Measurements from ENCODE around the gene SLBP. TPM values are rescaled to one million over a fixed set of nuclear protein-coding genes. Genes with fewer than 3 reads are reported as not detected.

Gene SLBP
- total RNA-seq, 1 experiment from 2014 or later = 43.5 TPM

DNA sequence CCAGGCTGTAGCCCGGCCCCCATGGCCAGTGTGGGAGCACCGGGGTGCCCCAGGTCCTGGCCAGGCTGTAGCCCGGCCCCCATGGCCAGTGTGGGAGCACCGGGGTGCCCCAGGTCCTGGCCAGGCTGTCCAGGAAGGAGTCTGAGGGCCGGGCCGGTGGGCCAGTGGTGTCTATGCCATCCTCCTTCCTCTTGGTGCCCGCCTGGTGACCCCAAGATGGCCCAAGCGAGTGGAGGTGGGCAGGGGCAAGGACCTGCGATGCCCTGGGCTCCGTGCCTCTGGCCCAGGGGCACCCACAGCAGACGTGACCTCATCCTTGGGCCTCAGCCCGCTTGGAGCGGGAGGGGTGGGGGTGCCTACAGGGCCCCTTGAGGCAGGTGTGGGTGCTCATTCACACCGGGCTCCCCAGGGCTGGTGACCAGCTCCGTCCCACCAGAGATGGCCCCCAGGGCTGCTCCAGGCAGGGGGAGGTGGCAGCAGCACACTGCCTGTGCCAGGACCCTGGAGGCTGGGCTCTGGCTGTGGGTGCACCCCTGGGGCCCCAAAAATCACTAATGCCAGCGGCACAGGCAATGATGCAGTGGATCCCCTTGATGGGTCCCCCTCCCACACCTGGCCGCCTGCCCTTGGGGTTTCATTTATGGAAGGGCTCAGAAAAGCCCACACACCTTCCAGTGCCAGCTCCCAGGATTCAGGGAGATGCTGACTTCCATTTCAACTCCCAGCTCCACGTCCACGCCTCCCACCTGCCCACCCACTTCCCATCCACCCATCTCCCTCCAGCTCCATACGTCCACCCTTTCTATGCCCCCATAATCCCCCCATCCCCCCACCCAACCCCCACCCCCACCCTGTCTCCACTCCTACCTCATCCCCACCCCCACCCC is 45.0 kb upstream of the SLBP start:
- TF ChIP-seq, protein P1, sequence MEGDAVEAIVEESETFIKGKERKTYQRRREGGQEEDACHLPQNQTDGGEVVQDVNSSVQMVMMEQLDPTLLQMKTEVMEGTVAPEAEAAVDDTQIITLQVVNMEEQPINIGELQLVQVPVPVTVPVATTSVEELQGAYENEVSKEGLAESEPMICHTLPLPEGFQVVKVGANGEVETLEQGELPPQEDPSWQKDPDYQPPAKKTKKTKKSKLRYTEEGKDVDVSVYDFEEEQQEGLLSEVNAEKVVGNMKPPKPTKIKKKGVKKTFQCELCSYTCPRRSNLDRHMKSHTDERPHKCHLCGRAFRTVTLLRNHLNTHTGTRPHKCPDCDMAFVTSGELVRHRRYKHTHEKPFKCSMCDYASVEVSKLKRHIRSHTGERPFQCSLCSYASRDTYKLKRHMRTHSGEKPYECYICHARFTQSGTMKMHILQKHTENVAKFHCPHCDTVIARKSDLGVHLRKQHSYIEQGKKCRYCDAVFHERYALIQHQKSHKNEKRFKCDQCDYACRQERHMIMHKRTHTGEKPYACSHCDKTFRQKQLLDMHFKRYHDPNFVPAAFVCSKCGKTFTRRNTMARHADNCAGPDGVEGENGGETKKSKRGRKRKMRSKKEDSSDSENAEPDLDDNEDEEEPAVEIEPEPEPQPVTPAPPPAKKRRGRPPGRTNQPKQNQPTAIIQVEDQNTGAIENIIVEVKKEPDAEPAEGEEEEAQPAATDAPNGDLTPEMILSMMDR (IDR thresholded peaks at IDR 0.05; ENCODE audit: unreplicated experiment) = no peak
- intact Hi-C loops (cut with micrococcal nuclease) = no loop called here
- no peaks in the 10 kb centered on the region for H3K9me3 Mint-ChIP-seq (ENCODE audit: unreplicated experiment)
- ChIA-PET POLR2A (interaction anchor here (1.2 kb wide), 1 partner anchor 56 kb away, joined by 3 read pairs; no protein-coding TSS in a partner anchor), CTCF (interaction anchor here (0.6 to 1.9 kb wide), 6 partner anchors 9 to 258 kb away, joined by 3 to 6 read pairs (median 4); no protein-coding TSS in a partner anchor)
- no peak overlapping the region for H3K4me3 Mint-ChIP-seq (ENCODE audit: unreplicated experiment)
- no TSS peak for BruUV-seq (replicated peaks)
- H3K27ac Mint-ChIP-seq (ENCODE audit: low read depth, unreplicated experiment) = no peak overlapping the region
- H3K36me3 Mint-ChIP-seq (ENCODE audit: insufficient read depth, unreplicated experiment) = no peaks in the 10 kb centered on the region
- no peak for DNase-seq (ENCODE audit: unreplicated experiment)
- H3K4me1 Mint-ChIP-seq (ENCODE audit: insufficient read depth, unreplicated experiment) = peaks cover 6% of the 10 kb centered on the region
- H3K27me3 Mint-ChIP-seq (ENCODE audit: insufficient read depth, unreplicated experiment) = no peaks in the 10 kb centered on the region

DNA sequence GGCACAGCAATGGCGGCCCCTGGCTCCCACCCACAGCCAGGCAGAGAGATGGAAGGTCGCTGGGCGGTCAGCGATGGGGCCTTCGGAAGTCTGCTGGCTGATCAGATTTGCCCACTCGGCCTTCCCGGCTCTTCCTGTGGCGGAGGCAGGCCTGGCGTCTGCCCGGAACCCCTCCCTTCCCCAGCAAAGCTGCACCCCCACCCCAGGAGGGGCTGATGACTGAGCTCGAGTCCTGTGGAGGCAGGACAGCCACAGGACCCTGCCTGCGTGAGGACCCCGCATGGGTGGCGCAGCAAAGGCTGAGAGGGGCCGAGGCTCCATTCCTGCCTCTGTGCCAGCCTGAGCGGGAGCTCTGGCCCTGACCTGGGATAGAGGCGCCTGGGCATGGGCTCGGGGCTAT is 44.0 kb upstream of the SLBP start:
- Mint-ChIP-seq H3K9me3 (ENCODE audit: unreplicated experiment) (no peaks in the 10 kb centered on the region), H3K27me3 (ENCODE audit: insufficient read depth, unreplicated experiment) (no peaks in the 10 kb centered on the region), H3K36me3 (ENCODE audit: insufficient read depth, unreplicated experiment) (no peaks in the 10 kb centered on the region), H3K4me3 (ENCODE audit: unreplicated experiment) (no peak overlapping the region), H3K4me1 (ENCODE audit: insufficient read depth, unreplicated experiment) (peaks cover 6% of the 10 kb centered on the region), H3K27ac (ENCODE audit: low read depth, unreplicated experiment) (no peak overlapping the region)
- no TSS peak for BruUV-seq (replicated peaks)
- intact Hi-C loops (cut with micrococcal nuclease) = no loop called here
- TF ChIP-seq, protein P1 (IDR thresholded peaks at IDR 0.05; ENCODE audit: unreplicated experiment) = no peak
- no peak for DNase-seq (ENCODE audit: unreplicated experiment)
- CTCF ChIA-PET = interaction anchor here (0.9 kb wide), 1 partner anchor 29 kb away, joined by 3 read pairs; no protein-coding TSS in a partner anchor
- POLR2A ChIA-PET = no interaction called here

DNA sequence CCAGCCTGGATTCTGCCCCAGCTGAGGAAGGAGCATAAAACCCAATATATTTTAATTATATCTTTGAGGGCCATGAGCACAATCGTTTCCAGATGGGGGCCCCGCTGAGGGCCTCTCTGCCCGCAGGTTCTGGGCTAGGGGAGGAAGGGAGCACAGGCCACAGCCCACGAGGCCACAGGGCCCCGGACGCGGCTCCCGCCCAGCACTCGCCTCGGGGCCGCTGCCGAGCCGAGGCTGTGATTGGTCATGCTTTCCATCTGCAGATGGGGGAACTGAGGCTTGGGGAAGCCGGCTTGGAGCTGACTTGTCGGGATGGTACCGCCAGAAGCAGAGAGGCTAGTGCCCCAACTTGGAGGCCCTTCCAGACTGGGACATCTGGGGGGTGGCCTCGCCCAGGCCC is 43.2 kb upstream of the SLBP start:
- DNase-seq (ENCODE audit: unreplicated experiment) = no peak
- BruUV-seq (replicated peaks) = no TSS peak
- CTCF ChIA-PET = interaction anchor here (0.9 to 1.8 kb wide), 2 partner anchors 30 to 55 kb away, joined by 3 to 8 read pairs; no protein-coding TSS in a partner anchor
- Mint-ChIP-seq H3K36me3 (ENCODE audit: insufficient read depth, unreplicated experiment) (no peaks in the 10 kb centered on the region), H3K4me3 (ENCODE audit: unreplicated experiment) (no peak overlapping the region), H3K27ac (ENCODE audit: low read depth, unreplicated experiment) (no peak overlapping the region), H3K4me1 (ENCODE audit: insufficient read depth, unreplicated experiment) (peaks cover 6% of the 10 kb centered on the region), H3K27me3 (ENCODE audit: insufficient read depth, unreplicated experiment) (no peaks in the 10 kb centered on the region), H3K9me3 (ENCODE audit: unreplicated experiment) (no peaks in the 10 kb centered on the region)
- intact Hi-C loops (cut with micrococcal nuclease) = no loop called here
- POLR2A ChIA-PET = no interaction called here
- TF ChIP-seq, protein P1 (IDR thresholded peaks at IDR 0.05; ENCODE audit: unreplicated experiment) = no peak

DNA sequence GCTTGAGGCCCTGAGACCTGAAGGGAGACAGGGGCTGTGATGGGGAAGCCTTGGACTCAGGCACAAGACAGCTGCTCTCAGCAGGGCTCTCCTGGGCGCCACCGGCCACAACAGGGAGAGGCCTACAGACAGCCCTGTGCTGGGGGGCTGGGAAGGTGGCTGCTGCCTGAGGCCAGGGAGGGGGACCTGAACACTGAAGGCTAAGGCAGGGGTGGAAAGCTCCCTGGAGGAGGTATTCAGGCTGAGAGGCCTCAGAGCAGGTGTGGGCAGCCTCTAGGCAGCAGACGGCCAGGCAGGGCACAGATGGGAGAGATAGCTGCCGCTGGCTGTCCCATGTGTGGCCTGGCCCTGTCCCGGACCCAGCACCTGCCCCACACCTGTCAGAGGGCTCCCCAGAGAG is 42.2 kb upstream of the SLBP start:
- H3K4me3 Mint-ChIP-seq (ENCODE audit: unreplicated experiment) = no peak overlapping the region
- no TSS peak for BruUV-seq (replicated peaks)
- no peak overlapping the region for H3K27ac Mint-ChIP-seq (ENCODE audit: low read depth, unreplicated experiment)
- H3K36me3 Mint-ChIP-seq (ENCODE audit: insufficient read depth, unreplicated experiment) = no peaks in the 10 kb centered on the region
- TF ChIP-seq, protein P1 (IDR thresholded peaks at IDR 0.05; ENCODE audit: unreplicated experiment) = no peak
- H3K9me3 Mint-ChIP-seq (ENCODE audit: unreplicated experiment) = no peaks in the 10 kb centered on the region
- H3K4me1 Mint-ChIP-seq (ENCODE audit: insufficient read depth, unreplicated experiment) = peaks cover 6% of the 10 kb centered on the region
- H3K27me3 Mint-ChIP-seq (ENCODE audit: insufficient read depth, unreplicated experiment) = no peaks in the 10 kb centered on the region
- CTCF ChIA-PET = interaction anchor here (0.7 to 1.8 kb wide), 3 partner anchors 37 to 145 kb away, joined by 3 to 8 read pairs (median 4); no protein-coding TSS in a partner anchor
- no peak for DNase-seq (ENCODE audit: unreplicated experiment)
- intact Hi-C loops (cut with micrococcal nuclease) = no loop called here
- POLR2A ChIA-PET = interaction anchor here (1.0 kb wide), 1 partner anchor 37 kb away, joined by 3 read pairs; no protein-coding TSS in a partner anchor

Measured in MCF 10A (cell line).